SW 1271 (cell line): Measurements from ENCODE around the gene TRPM3.
"Not testable (repeated sequence)": the region's sequence is repeated elsewhere in the genome, so short reads cannot be mapped to it uniquely, and the experiment has no call there.

Experiments
- DNase-seq, 2 experiments: peaks; one replicate each; lab custom pipeline; 2025; lab: John Stamatoyannopoulos, UW

The TRPM3 gene

DNA sequence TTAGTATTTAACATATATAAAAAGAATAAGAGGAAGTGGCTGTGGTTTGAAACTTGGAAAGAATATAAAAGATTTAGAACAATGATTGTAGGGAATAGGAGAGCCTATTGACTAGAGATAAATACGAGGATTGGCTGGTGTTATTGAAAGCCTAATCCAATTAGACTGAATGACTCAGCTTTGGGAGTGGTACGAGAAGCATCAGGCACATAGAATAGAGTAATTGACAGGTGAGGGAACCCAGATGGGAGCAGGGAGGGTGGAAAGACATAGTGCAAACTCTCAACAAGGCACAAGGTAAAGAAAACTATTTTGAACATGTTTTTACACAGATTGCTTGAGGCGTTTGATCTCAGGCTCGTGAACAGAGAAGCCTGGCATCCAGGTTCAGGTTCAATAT is 368.1 kb downstream of the TRPM3 start:
- DNase-seq: no peak

DNA sequence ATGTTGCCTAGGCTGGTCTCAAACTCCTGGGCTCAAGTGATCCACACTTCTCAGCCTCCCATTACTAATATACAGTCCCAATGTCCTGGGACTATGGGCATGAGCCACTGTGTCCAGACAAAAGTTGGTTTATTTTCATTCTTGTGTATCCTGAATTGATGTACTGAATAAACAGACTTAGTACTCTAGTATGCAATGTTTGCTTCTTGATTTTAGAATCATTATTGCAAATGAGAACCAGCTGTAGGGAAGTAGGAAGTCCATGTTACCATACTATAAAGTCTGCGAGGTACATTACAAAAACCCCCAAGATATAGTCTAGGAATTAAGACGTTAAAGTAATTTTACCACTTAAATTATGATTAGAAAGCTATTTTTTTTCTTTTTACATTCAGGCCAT is 372.4 kb downstream of the TRPM3 start:
- DNase-seq: no peak

DNA sequence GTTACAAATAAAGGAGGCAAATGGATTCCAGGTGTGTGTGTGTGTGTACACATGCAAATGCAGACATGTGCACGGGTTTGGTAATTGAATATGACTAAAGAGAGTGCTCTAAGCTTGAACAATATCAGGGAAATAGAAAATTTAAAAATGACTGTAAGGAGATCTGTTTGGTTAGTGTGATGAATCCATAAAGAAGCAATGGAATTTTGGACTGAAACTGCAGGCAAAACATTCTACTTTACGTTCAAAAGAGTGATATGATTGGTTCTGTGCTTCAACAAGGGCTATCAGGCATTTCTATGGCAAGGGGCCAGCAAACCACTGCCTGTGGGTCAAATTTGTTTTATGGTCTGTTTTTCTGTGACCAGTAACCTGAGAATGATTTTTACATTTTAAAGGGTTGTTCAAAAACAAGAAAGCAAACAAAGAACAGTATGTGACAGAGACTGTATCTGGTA is 374.1 kb downstream of the TRPM3 start:
- DNase-seq: no peak

- DNase-seq: no peak
Measured at GRCh38 chr9:70746760-70747159, 374.7 kb downstream of the TRPM3 start.

- no peak for DNase-seq
Measured at GRCh38 chr9:70746316-70746715, 375.1 kb downstream of the TRPM3 start.

DNA sequence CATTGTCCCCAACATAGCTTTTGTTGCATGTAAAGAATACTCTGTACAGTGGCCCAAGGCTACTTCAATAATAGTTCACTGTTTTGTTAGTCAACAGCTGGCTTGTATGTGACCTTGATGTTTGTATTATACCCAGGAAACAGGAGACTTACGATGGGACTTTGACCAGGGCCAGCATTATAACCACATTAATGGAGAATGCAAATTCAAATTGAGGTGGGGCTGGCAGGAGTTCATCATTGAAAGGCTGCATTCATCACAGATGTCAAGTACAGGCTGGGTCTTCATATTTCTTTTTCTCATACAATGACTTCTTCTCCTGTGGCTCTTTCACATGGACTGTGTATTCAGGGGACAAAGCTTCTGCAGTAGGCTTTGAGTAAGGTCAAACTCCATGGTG is 396.6 kb downstream of the TRPM3 start:
- DNase-seq: not testable (repeated sequence)

DNA sequence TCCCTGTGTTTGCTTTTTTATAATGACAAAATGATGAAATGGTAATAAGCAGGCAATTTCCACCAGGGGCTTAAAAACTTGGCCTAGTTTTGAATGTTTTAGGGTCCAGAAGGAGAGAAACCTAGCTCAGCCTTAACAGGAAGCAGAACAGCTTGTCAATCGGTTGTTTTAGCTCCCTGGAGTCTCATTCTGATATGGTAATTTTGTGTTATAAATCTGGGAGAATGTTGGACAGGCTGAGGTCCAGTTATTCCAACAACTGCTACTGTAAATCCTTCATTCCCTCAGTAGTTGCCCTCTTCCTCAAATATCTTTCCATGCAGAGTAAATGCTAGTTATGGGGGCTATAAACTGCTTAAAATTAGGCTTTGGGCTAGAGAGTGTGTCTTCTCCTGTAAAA is 397.4 kb downstream of the TRPM3 start:
- not testable (repeated sequence) for DNase-seq

GRCh38 chr9:70706797-70707196 is 414.6 kb downstream of the TRPM3 start:
- DNase-seq: not testable (repeated sequence)

DNA sequence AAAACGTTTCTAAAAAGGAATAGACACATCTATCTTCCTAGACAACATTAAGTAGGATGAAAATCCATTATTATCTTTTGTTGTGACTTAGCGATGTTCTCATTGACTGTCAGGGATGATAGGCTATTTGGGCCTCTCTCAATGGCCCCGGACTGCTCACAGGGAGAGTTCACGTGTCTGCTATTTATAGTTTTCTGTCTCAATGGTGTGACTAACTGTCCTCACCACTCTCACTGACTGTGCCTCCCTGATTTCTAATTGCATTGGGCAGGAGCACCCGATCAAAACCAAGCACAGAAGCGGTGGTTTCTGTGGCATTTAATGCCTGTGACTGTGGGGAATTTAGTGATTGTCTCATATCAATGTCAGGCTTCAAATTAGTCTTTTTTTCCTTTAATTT is 420.3 kb downstream of the TRPM3 start:
- DNase-seq: no peak

DNA sequence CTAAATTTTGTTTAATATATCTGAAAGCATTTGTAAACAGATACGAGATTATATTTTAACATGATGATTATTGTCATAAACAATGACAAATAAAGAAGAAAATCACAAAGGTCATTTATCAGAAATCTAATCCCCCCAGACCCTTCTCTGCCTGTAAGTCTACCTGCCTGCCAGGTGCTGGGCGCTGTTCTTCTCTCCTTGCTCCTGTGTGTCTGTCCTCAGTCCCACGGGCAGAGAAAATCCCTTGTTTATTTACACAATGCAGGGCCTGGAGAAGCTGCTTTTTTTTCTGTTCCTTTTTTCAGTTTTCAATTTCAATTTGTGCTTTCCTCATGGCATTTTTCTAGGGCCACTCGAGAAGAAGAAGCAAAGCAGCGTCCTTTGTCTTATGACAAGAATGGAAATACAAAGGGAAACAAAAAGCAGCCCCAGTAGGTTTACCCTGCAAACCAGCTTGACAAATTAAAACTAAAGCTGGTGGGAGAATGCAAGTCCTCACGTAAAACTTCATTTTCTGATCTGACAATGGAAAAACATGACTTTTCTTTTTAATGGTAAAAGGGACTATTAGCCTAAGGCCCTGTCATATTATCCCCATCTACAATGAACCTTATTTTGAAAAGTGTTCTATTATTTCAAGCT is 424.6 kb downstream of the TRPM3 start:
- DNase-seq: no peak

- DNase-seq: no peak
Measured at GRCh38 chr9:70694758-70695157, 426.7 kb downstream of the TRPM3 start.

DNA sequence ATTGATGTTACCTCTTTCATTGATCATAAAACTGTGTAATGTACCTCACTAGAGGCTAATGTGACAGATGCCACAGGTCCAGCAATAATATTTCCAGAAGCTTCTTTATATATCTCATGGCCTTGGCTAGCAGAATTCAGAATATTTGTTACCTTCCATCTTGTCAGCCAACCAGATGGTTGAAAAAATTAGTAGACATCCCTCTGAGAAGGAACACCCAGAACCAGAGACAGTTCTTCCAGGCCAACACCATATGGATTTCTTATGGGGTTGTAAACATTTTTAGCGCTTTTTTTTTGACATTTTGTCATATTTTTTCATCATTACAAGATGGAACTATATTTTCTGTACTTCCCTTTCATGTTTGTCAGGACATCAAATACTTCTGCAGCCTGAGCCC is 428.2 kb downstream of the TRPM3 start:
- no peak for DNase-seq

DNA sequence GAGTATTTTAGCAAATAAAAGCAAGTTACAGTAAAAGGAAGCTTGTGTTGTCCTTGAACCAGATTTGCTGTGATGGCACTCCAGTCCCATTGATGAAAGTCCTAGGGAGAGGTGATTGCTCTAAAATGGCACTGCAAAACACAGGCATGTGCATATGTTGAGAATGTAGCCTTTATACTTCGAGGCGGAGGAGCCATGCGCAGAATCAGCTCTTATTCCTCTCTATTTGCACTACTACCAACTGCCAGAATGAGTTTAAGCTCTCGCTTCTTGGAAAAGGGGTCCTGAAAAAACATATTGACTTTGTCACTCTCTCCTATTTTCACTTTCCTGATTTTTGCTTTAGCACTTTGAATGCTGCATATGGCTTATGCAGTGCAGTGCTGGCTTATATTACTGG is 429.0 kb downstream of the TRPM3 start:
- no peak for DNase-seq

- no peak for DNase-seq
Measured at GRCh38 chr9:70688704-70689103, 432.7 kb downstream of the TRPM3 start.

GRCh38 chr9:70683841-70684240 is 437.6 kb downstream of the TRPM3 start:
- DNase-seq: no peak

DNA sequence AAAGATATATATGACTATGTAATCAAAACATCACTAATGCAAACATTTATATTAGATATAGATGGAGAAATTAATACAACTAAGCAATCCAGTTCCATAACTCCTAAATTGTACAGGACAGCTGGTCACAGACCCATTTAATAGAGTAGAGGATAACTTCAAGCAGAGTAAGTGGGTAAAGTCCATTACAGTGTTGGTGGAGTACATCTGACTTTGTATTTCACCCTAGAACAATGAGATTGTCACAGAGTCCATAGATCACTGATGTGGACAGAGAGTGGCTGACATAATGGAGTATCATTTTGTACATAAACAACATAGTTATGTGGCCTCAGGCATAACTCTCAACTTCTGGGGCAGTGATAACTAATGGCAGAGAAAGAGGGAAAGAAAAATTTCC is 439.1 kb downstream of the TRPM3 start:
- DNase-seq: no peak

DNA sequence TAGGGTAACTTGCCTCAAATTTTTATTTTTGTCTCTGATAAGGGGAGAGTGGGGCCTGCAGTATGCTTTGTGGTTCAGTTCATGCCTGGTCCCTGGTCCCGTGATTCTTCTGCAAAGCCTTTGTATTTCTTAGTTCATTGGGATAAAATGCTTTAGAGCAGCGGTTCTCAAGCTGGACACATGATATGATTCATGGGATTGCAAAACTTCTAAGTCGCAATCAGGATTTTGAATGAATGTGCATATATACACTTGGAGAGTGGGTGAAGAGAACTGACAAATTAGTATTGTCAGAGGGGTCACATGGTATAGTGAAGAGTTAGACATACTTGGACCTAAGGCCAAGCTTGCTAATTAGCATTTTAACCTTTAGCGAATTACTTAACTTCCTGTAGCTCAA is 441.6 kb downstream of the TRPM3 start:
- no peak for DNase-seq

- no peak for DNase-seq
Measured at GRCh38 chr9:70678153-70678552, 443.3 kb downstream of the TRPM3 start.

DNA sequence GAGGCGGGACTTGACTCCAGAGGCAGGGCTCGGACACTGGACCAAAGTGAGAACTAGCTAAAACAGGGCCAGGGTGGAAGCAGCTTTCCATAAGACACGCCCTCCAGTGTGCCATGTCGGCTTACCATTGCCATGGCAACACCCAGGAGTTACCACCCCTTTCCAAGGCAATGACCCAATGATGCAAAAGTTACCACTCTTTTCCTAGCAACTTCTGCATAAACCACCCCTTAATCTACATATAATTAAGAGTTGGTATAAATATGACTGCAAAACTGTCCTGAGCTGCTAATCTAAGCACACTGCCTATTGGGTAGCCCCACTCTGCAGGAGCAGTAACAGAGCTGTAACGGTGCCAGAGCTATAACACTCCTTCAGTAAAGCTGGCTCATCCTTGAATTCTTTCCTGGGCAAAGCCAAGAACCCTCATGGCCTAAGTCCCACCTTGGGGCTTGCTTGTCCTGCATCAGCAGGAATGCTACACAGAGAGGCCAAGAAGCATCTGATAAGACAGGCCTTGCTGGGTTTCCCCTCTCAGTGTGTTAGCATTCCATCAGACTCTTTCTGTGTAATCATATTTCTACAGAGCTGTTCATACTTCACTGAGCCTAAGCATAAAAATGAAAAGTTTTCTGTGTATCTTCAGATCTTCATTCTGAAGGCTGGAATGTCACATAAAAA is 444.2 kb downstream of the TRPM3 start:
- no peak for DNase-seq

- no peak for DNase-seq
Measured at GRCh38 chr9:70675868-70676370, 445.5 kb downstream of the TRPM3 start.

DNA sequence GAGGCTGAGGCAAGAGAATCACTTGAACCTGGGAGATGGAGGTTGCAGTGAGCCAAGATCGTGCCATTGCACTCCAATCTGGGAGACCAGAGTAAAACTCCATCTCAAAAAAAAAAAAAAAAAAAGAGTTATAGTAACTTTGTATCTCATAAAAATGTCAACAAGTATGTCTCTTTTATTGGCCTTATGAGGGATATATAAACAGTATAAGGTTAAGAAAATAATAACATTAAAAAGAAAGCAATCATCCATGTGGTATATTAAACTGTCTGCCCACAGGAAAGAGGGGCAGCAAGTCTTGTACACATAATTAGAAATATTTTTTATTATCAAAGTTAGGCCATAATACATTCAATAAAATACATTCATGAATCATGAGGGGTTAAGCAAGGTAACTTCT is 447.6 kb downstream of the TRPM3 start:
- DNase-seq: no peak

- DNase-seq: no peak
Measured at GRCh38 chr9:70672161-70672649, 449.2 kb downstream of the TRPM3 start.

DNA sequence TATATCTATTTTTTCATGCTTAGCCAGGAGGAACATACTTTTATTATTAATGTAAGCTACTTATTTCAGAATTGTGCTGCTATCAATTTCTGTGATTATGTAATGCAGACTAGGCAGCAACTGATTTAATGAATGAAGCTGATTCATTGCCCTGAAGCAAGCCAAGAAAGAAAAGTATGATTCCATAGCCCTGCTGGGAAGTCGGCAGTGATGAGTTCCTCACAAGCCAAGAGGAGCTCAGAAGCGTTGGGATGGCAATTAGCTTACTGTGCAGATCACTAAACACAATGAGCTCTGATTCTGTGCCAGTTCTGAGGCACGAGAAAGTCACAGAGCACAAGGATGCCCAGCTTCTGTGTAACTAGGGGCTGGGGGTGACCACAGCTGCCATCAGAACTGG is 452.7 kb downstream of the TRPM3 start:
- no peak for DNase-seq

DNA sequence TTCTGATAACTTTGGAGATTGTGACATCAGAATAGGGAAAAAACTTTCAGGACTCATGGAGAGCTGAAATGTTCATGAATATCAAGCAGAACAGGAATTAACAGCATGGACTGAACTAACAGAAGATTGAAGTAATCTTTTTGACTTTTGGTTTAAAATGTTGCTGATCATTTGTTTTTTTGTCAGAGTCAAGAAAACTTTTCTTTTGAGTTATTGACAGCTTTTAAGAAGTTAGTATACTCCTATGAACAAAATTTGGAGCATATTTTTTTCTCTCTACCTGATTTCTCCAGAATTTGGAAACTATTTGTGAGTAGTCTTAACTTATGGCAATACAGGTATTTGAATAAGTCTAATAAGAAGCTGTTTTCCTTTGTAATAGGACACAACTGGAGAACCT is 462.7 kb downstream of the TRPM3 start:
- DNase-seq: no peak
